Measurements from ENCODE around the gene SPAG16.

Gene SPAG16

DNA sequence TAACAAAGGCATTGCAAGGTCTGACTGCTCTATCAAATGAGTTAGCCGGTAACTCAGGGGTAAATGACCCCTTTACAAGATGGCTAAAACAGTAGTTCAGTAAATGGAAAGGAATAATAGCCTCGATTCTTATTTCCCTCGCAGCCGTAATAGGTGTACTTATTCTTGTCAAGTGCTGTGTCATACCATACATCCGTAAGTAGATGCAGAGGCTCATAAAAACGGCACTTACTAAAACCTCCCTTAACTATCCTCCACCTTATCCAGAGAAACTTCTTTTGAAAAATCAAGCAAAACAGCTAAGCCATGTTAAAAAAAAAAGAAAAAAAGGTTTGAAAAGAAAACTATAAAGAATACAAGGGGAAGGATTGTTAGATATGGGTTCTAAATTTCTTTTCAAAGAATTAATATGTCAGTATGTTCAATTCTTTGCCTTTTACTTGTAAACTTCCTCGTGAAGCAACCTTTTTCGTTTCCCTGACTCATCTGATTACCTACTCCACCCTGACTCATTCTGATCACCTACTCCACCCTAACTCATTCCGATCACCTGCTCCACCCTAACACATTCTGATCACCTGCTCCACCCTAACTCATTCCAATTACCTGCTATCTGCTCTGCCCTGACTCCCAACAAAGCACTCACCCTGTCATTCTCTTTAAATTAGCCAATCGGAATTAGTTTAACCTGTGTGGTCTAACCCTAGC, 127.5 kb downstream of the SPAG16 start:
- H3K27me3 ChIP-seq (ENCODE audit: insufficient read depth, low read length, poor library complexity): no peaks in the 10 kb centered on the region
- no peak for DNase-seq
- no peak overlapping the region for H4K8ac ChIP-seq (ENCODE audit: low read depth, low read length)
- no peak overlapping the region for H3K56ac ChIP-seq (ENCODE audit: low read length)
- H3K79me1 ChIP-seq (ENCODE audit: low read length): no peaks in the 10 kb centered on the region
- no peaks in the 10 kb centered on the region for H3K4me1 ChIP-seq (ENCODE audit: control insufficient read depth, low read depth, low read length)
- no peak overlapping the region for H2BK5ac ChIP-seq (ENCODE audit: low read length)
- H3K23ac ChIP-seq (ENCODE audit: low read length): no peak overlapping the region
- no peak overlapping the region for H2BK15ac ChIP-seq (replicated peaks; ENCODE audit: low read depth)
- no peak overlapping the region for H2BK120ac ChIP-seq (ENCODE audit: low read depth, low read length)
- H3K9ac ChIP-seq (ENCODE audit: low read length): no peak overlapping the region
- WGBS (ENCODE audit: extremely low coverage, insufficient coverage, low lambda C conversion rate): no CpG with 5 or more reads among the region's 10 CpGs
- H3K18ac ChIP-seq (ENCODE audit: low read length): no peak overlapping the region
- no peak overlapping the region for H3K4me3 ChIP-seq (ENCODE audit: low read length)
- H3K4me2 ChIP-seq (ENCODE audit: low read length): no peak overlapping the region
- H4K5ac ChIP-seq (ENCODE audit: low read length): no peak overlapping the region
- H2AK5ac ChIP-seq (ENCODE audit: low read length): no peak overlapping the region
- H3K36me3 ChIP-seq (ENCODE audit: control insufficient read depth, insufficient read depth, low read length): no peaks in the 10 kb centered on the region
- H3K79me2 ChIP-seq (ENCODE audit: control insufficient read depth, insufficient read depth, low read length): no peaks in the 10 kb centered on the region
- H3K4ac ChIP-seq (ENCODE audit: low read depth, low read length): no peak overlapping the region
- H3K27ac ChIP-seq (ENCODE audit: low read depth, low read length): no peak overlapping the region

DNA sequence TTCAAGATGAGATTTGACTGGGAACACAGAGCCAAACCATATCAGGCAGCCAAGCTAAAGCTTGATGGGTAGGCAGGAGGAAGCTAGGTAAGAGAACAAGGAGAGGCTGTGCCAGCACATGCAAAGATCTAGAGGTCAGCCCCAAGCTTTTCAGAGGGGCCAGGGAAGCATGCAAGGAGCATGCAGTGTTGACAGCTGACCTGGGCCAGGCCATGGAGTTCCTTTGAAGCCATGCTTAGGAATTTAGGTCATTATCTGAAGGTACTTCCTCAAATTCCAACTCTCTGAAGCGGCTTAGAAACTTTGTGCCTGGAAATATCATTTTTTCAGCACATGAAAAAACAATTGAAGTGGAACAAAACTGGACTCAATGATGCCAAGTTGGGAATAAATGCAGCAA, 130.8 kb downstream of the SPAG16 start:
- Histone ChIP-seq H3K79me2 (ENCODE audit: control insufficient read depth, insufficient read depth, low read length) (no peaks in the 10 kb centered on the region), H3K4me3 (ENCODE audit: low read length) (no peak overlapping the region), H4K5ac (ENCODE audit: low read length) (no peak overlapping the region), H3K79me1 (ENCODE audit: low read length) (no peaks in the 10 kb centered on the region), H2BK5ac (ENCODE audit: low read length) (no peak overlapping the region), H2BK15ac (replicated peaks; ENCODE audit: low read depth) (no peak overlapping the region), H3K27ac (ENCODE audit: low read depth, low read length) (no peak overlapping the region), H2BK120ac (ENCODE audit: low read depth, low read length) (no peak overlapping the region), H4K8ac (ENCODE audit: low read depth, low read length) (no peak overlapping the region), H3K27me3 (ENCODE audit: insufficient read depth, low read length, poor library complexity) (no peaks in the 10 kb centered on the region), H3K9ac (ENCODE audit: low read length) (no peak overlapping the region), H3K18ac (ENCODE audit: low read length) (no peak overlapping the region), H3K4me2 (ENCODE audit: low read length) (no peak overlapping the region), H2AK5ac (ENCODE audit: low read length) (no peak overlapping the region), H3K4ac (ENCODE audit: low read depth, low read length) (no peak overlapping the region), H3K56ac (ENCODE audit: low read length) (no peak overlapping the region), H3K4me1 (ENCODE audit: control insufficient read depth, low read depth, low read length) (no peaks in the 10 kb centered on the region), H3K36me3 (ENCODE audit: control insufficient read depth, insufficient read depth, low read length) (no peaks in the 10 kb centered on the region), H3K23ac (ENCODE audit: low read length) (no peak overlapping the region)
- peak; percentile 1 for DNase-seq
- WGBS (ENCODE audit: extremely low coverage, insufficient coverage, low lambda C conversion rate): no CpG with 5 or more reads among the region's 1 CpG

DNA sequence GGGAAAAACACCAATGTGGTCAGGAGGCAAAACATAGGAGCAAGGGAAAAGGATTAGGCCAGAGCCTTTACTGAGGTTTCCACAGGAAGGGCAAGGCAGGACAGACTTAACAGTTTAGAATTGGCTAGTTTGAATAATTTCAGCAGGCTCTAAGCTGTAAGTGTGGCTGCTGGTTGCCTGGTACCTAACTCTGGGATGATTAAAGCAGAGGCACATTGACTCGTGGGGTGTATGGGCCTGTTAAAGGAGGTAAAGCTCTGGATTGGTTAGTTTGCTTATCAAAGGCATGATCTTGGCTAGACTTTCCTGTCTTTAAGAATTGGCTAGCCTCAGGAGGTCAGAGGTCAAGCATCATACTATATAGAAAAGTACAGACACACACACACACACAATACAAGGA, 132.6 kb downstream of the SPAG16 start:
- Histone ChIP-seq H3K4me2 (ENCODE audit: low read length) (no peak overlapping the region), H4K8ac (ENCODE audit: low read depth, low read length) (no peak overlapping the region), H2BK15ac (replicated peaks; ENCODE audit: low read depth) (no peak overlapping the region), H3K23ac (ENCODE audit: low read length) (no peak overlapping the region), H2AK5ac (ENCODE audit: low read length) (no peak overlapping the region), H3K36me3 (ENCODE audit: control insufficient read depth, insufficient read depth, low read length) (no peaks in the 10 kb centered on the region), H3K79me1 (ENCODE audit: low read length) (no peaks in the 10 kb centered on the region), H2BK120ac (ENCODE audit: low read depth, low read length) (no peak overlapping the region), H3K56ac (ENCODE audit: low read length) (no peak overlapping the region), H3K4me3 (ENCODE audit: low read length) (no peak overlapping the region), H3K9ac (ENCODE audit: low read length) (no peak overlapping the region), H3K18ac (ENCODE audit: low read length) (no peak overlapping the region), H4K5ac (ENCODE audit: low read length) (no peak overlapping the region), H3K27ac (ENCODE audit: low read depth, low read length) (no peak overlapping the region), H3K79me2 (ENCODE audit: control insufficient read depth, insufficient read depth, low read length) (no peaks in the 10 kb centered on the region), H3K27me3 (ENCODE audit: insufficient read depth, low read length, poor library complexity) (no peaks in the 10 kb centered on the region), H2BK5ac (ENCODE audit: low read length) (no peak overlapping the region), H3K4me1 (ENCODE audit: control insufficient read depth, low read depth, low read length) (no peaks in the 10 kb centered on the region), H3K4ac (ENCODE audit: low read depth, low read length) (no peak overlapping the region)
- WGBS (ENCODE audit: extremely low coverage, insufficient coverage, low lambda C conversion rate): no CpG with 5 or more reads among the region's 1 CpG
- DNase-seq: peak; percentile 8

DNA sequence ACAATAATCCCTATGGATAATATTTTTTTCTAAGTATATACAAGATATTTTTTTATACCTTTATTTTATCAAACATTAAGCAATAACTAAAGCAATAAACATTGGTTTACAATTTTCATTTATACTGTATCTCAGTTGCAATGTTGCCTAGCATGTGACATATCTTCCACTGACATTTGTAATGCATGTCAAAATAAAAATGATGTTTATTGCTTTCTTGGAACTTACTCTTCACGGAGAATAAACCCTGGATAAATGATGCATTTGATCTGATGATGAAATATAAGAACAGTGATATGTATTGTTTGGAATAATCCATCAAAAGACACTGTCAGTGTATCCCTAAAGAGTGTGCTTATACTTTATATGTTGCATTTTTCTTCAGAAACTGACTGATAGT, 135.7 kb downstream of the SPAG16 start:
- H3K18ac ChIP-seq (ENCODE audit: low read length): no peak overlapping the region
- no peak overlapping the region for H3K4me2 ChIP-seq (ENCODE audit: low read length)
- H3K23ac ChIP-seq (ENCODE audit: low read length): no peak overlapping the region
- H2BK5ac ChIP-seq (ENCODE audit: low read length): no peak overlapping the region
- no peaks in the 10 kb centered on the region for H3K79me2 ChIP-seq (ENCODE audit: control insufficient read depth, insufficient read depth, low read length)
- H3K36me3 ChIP-seq (ENCODE audit: control insufficient read depth, insufficient read depth, low read length): no peaks in the 10 kb centered on the region
- H2BK15ac ChIP-seq (replicated peaks; ENCODE audit: low read depth): no peak overlapping the region
- no peaks in the 10 kb centered on the region for H3K79me1 ChIP-seq (ENCODE audit: low read length)
- H3K9ac ChIP-seq (ENCODE audit: low read length): no peak overlapping the region
- no peak overlapping the region for H2BK120ac ChIP-seq (ENCODE audit: low read depth, low read length)
- no peak overlapping the region for H2AK5ac ChIP-seq (ENCODE audit: low read length)
- H3K4me3 ChIP-seq (ENCODE audit: low read length): no peak overlapping the region
- no peak overlapping the region for H3K27ac ChIP-seq (ENCODE audit: low read depth, low read length)
- WGBS (ENCODE audit: extremely low coverage, insufficient coverage, low lambda C conversion rate): no CpG with 5 or more reads among the region's 1 CpG
- no peak for DNase-seq
- no peak overlapping the region for H3K4ac ChIP-seq (ENCODE audit: low read depth, low read length)
- no peaks in the 10 kb centered on the region for H3K27me3 ChIP-seq (ENCODE audit: insufficient read depth, low read length, poor library complexity)
- no peaks in the 10 kb centered on the region for H3K4me1 ChIP-seq (ENCODE audit: control insufficient read depth, low read depth, low read length)
- H3K56ac ChIP-seq (ENCODE audit: low read length): no peak overlapping the region
- no peak overlapping the region for H4K8ac ChIP-seq (ENCODE audit: low read depth, low read length)
- no peak overlapping the region for H4K5ac ChIP-seq (ENCODE audit: low read length)

DNA sequence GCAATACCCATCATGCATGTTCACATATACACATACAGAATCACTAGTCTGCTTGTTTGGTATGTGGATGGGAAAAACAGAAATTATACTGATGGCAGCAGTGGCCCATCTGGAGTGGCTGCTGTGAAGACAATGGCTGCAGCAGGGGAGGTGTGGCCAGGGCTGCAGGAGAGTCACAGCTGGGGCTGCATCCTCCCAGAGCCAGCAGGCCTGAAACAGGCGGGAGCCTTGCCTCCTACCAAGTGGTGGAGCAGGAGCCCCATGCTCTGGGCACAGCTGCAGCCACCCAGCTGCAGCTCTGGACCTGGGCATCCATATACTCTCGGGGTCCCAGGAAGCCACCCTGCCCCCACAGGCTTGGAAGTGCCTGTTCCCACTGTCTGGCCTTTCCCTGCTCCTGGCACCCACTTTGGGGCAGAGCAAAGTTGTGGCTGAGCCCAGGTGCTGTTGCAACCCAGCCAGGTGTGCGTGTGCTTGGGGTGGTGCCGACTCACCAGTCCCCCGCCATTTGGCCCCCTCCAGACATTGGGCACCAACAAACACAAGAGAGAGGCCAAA, 136.6 kb downstream of the SPAG16 start:
- H3K18ac ChIP-seq (ENCODE audit: low read length): no peak overlapping the region
- H3K79me1 ChIP-seq (ENCODE audit: low read length): no peaks in the 10 kb centered on the region
- H2AK5ac ChIP-seq (ENCODE audit: low read length): no peak overlapping the region
- no peaks in the 10 kb centered on the region for H3K79me2 ChIP-seq (ENCODE audit: control insufficient read depth, insufficient read depth, low read length)
- H3K56ac ChIP-seq (ENCODE audit: low read length): no peak overlapping the region
- H4K8ac ChIP-seq (ENCODE audit: low read depth, low read length): no peak overlapping the region
- H2BK5ac ChIP-seq (ENCODE audit: low read length): no peak overlapping the region
- H2BK120ac ChIP-seq (ENCODE audit: low read depth, low read length): no peak overlapping the region
- H3K27ac ChIP-seq (ENCODE audit: low read depth, low read length): no peak overlapping the region
- no peak overlapping the region for H3K9ac ChIP-seq (ENCODE audit: low read length)
- H4K5ac ChIP-seq (ENCODE audit: low read length): no peak overlapping the region
- no CpG with 5 or more reads among the region's 5 CpGs for WGBS (ENCODE audit: extremely low coverage, insufficient coverage, low lambda C conversion rate)
- no peak overlapping the region for H3K23ac ChIP-seq (ENCODE audit: low read length)
- no peak overlapping the region for H2BK15ac ChIP-seq (replicated peaks; ENCODE audit: low read depth)
- no peak overlapping the region for H3K4me2 ChIP-seq (ENCODE audit: low read length)
- DNase-seq: no peak
- H3K27me3 ChIP-seq (ENCODE audit: insufficient read depth, low read length, poor library complexity): no peaks in the 10 kb centered on the region
- H3K4ac ChIP-seq (ENCODE audit: low read depth, low read length): no peak overlapping the region
- no peaks in the 10 kb centered on the region for H3K36me3 ChIP-seq (ENCODE audit: control insufficient read depth, insufficient read depth, low read length)
- no peaks in the 10 kb centered on the region for H3K4me1 ChIP-seq (ENCODE audit: control insufficient read depth, low read depth, low read length)
- no peak overlapping the region for H3K4me3 ChIP-seq (ENCODE audit: low read length)

DNA sequence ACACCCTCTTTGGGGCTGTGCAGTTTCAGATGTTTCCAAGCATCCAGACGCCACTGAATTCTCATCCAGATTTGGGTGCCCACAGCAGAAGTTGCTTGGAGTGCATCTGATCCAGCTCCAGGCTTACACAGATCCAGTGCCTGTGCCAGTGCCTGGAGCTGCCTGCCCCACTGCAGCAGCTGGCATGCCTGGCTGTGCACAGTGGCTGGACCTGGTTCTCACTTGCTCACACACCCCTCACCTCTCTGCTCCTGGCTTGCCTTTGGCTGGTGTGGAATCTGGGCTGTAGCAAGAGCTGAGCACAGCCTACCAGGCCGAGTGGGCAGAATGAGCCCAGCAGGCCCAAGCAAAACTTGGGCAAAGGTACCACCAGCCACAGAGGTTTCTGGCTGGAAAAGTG, 137.9 kb downstream of the SPAG16 start:
- WGBS (ENCODE audit: extremely low coverage, insufficient coverage, low lambda C conversion rate): no CpG with 5 or more reads among the region's 2 CpGs

More for the DNA sequence above, 137.9 kb downstream of the SPAG16 start:
- DNase-seq: no peak
- Histone ChIP-seq H3K23ac (ENCODE audit: low read length) (no peak overlapping the region), H2AK5ac (ENCODE audit: low read length) (no peak overlapping the region), H4K5ac (ENCODE audit: low read length) (no peak overlapping the region), H2BK15ac (replicated peaks; ENCODE audit: low read depth) (no peak overlapping the region), H2BK120ac (ENCODE audit: low read depth, low read length) (no peak overlapping the region), H3K79me1 (ENCODE audit: low read length) (no peaks in the 10 kb centered on the region), H3K4ac (ENCODE audit: low read depth, low read length) (no peak overlapping the region), H3K4me3 (ENCODE audit: low read length) (no peak overlapping the region), H3K4me2 (ENCODE audit: low read length) (no peak overlapping the region), H3K27ac (ENCODE audit: low read depth, low read length) (no peak overlapping the region), H3K79me2 (ENCODE audit: control insufficient read depth, insufficient read depth, low read length) (no peaks in the 10 kb centered on the region), H3K4me1 (ENCODE audit: control insufficient read depth, low read depth, low read length) (no peaks in the 10 kb centered on the region), H3K56ac (ENCODE audit: low read length) (no peak overlapping the region), H3K18ac (ENCODE audit: low read length) (no peak overlapping the region), H4K8ac (ENCODE audit: low read depth, low read length) (no peak overlapping the region), H2BK5ac (ENCODE audit: low read length) (no peak overlapping the region), H3K27me3 (ENCODE audit: insufficient read depth, low read length, poor library complexity) (no peaks in the 10 kb centered on the region), H3K9ac (ENCODE audit: low read length) (no peak overlapping the region), H3K36me3 (ENCODE audit: control insufficient read depth, insufficient read depth, low read length) (no peaks in the 10 kb centered on the region)
